GM18508 (cell line): Measurements from ENCODE around the gene FGFR2.
"Not testable (repeated sequence)": the region's sequence is repeated elsewhere in the genome, so short reads cannot be mapped to it uniquely, and the experiment has no call there.

ENCODE experiments used
- ATAC-seq: cut with Tn5 transposase; IDR thresholded peaks from one replicate; pipeline ENCODE4 v1.9.1; 2021; ENCODE audit warnings: moderate number of reproducible peaks; ENCODE audit not compliant: insufficient read depth, unreplicated experiment

FGFR2 gene

GRCh38 chr10:121558238-121558637, 40.0 kb downstream of the FGFR2 start:
- ATAC-seq, result no peak

GRCh38 chr10:121556918-121557573, 41.2 kb downstream of the FGFR2 start:
- ATAC-seq, result no peak

GRCh38 chr10:121556455-121556854, 41.8 kb downstream of the FGFR2 start:
- ATAC-seq, result no peak

- ATAC-seq, result not testable (repeated sequence)
Measured at GRCh38 chr10:121554916-121555315, 43.3 kb downstream of the FGFR2 start.

GRCh38 chr10:121553511-121554264, 44.6 kb downstream of the FGFR2 start:
- ATAC-seq, result no peak

- ATAC-seq, result no peak
Measured at GRCh38 chr10:121552746-121553145, 45.5 kb downstream of the FGFR2 start.

- ATAC-seq, result no peak
Measured at GRCh38 chr10:121551210-121551885, 46.9 kb downstream of the FGFR2 start.

- no peak for ATAC-seq
Measured at GRCh38 chr10:121544301-121544869, 53.9 kb downstream of the FGFR2 start.

- ATAC-seq, result no peak
Measured at GRCh38 chr10:121543545-121543944, 54.7 kb downstream of the FGFR2 start.

- no peak for ATAC-seq
Measured at GRCh38 chr10:121541450-121542120, 56.7 kb downstream of the FGFR2 start.

- ATAC-seq, result no peak
Measured at GRCh38 chr10:121540732-121541395, 57.4 kb downstream of the FGFR2 start.

GRCh38 chr10:121539786-121540185, 58.5 kb downstream of the FGFR2 start:
- ATAC-seq, result no peak

GRCh38 chr10:121536310-121536913, 61.8 kb downstream of the FGFR2 start:
- ATAC-seq, result no peak

- no peak for ATAC-seq
Measured at GRCh38 chr10:121535381-121535780, 62.9 kb downstream of the FGFR2 start.

GRCh38 chr10:121532292-121532864, 65.9 kb downstream of the FGFR2 start:
- no peak for ATAC-seq

- no peak for ATAC-seq
Measured at GRCh38 chr10:121531830-121532178, 66.4 kb downstream of the FGFR2 start.

- ATAC-seq, result no peak
Measured at GRCh38 chr10:121531076-121531829, 67.0 kb downstream of the FGFR2 start.

GRCh38 chr10:121530481-121531075, 67.7 kb downstream of the FGFR2 start:
- no peak for ATAC-seq
